UCSD-AML1 (cell line): ENCODE data around the gene LRRC73.

Experiments
- DNase-seq: peaks from one replicate; lab custom pipeline; 2025; ENCODE audit not compliant: unreplicated experiment; lab: John Stamatoyannopoulos, UW

LRRC73 gene

GRCh38 chr6:43493833-43494232 lies 16.3 kb downstream of the LRRC73 start:
- DNase-seq, result no peak

- no peak for DNase-seq
Observed at GRCh38 chr6:43493230-43493629, 16.9 kb downstream of the LRRC73 start.

GRCh38 chr6:43492673-43493072 lies 17.5 kb downstream of the LRRC73 start:
- DNase-seq, result no peak

GRCh38 chr6:43491750-43492661 lies 18.1 kb downstream of the LRRC73 start:
- no peak for DNase-seq

GRCh38 chr6:43490523-43490939 lies 19.6 kb downstream of the LRRC73 start:
- no peak for DNase-seq

- DNase-seq, result no peak
Observed at GRCh38 chr6:43489277-43490072, 20.7 kb downstream of the LRRC73 start.

GRCh38 chr6:43488667-43489276 lies 21.4 kb downstream of the LRRC73 start:
- DNase-seq, result no peak

GRCh38 chr6:43481591-43482236 lies 28.4 kb downstream of the LRRC73 start:
- no peak for DNase-seq

GRCh38 chr6:43481075-43481474 lies 29.1 kb downstream of the LRRC73 start:
- no peak for DNase-seq

- no peak for DNase-seq
Observed at GRCh38 chr6:43478008-43478372, 32.2 kb downstream of the LRRC73 start.

GRCh38 chr6:43477235-43478007 lies 32.7 kb downstream of the LRRC73 start, which contains the start of gene TJAP1:
Gene TJAP1 (plus strand): TSS chr6:43477570. CDS start chr6:43499002, 21,432 bp downstream.
- DNase-seq, result peak; percentile 90

- DNase-seq, result no peak
Observed at GRCh38 chr6:43476746-43477145, 33.4 kb downstream of the LRRC73 start.

- DNase-seq, result no peak
Observed at GRCh38 chr6:43475516-43475915, 34.6 kb downstream of the LRRC73 start.

GRCh38 chr6:43472515-43472914 lies 37.6 kb downstream of the LRRC73 start:
- no peak for DNase-seq

- DNase-seq, result no peak
Observed at GRCh38 chr6:43471399-43471798, 38.7 kb downstream of the LRRC73 start.

- no peak for DNase-seq
Observed at GRCh38 chr6:43469947-43470346, 40.2 kb downstream of the LRRC73 start.

- no peak for DNase-seq
Observed at GRCh38 chr6:43468748-43469681, 41.1 kb downstream of the LRRC73 start.

- no peak for DNase-seq
Observed at GRCh38 chr6:43468240-43468639, 41.9 kb downstream of the LRRC73 start.

- no peak for DNase-seq
Observed at GRCh38 chr6:43467752-43468151, 42.4 kb downstream of the LRRC73 start.
